ENCODE measurements around the gene TRUB1.

GRCh38 chr10:114932225-114932624 lies 5.8 kb upstream of the TRUB1 start:
- TF ChIP-seq EZH2 (IDR thresholded peaks at IDR 0.05; ENCODE audit: insufficient read depth, poor library complexity, severe bottlenecking) (no peak), EZH2phosphoT487 (IDR thresholded peaks at IDR 0.05; ENCODE audit: insufficient read depth, low read depth) (no peak)
